HCT116 (cell line): ENCODE results near the gene ENPEP. TPM values are rescaled to one million over a fixed set of nuclear protein-coding genes. Genes with fewer than 3 reads are reported as not detected.

Experiments used
- ATAC-seq: fragments of 200-7000 bp; cut with Tn5 transposase; 2 replicates; pipeline ENCODE4 v1.9.1; 2020; ENCODE audit warnings: mild to moderate bottlenecking, moderate library complexity
- BruUV-seq: library from RNA; stranded (reverse); fragments of 400-500 nt; replicated peaks from 2 replicates; lab custom pipeline; 2021; lab: Mats Ljungman, UMichigan
- CTCF ChIA-PET: fragments of 300-600 bp; sonication (Branson Sonifier 250); formaldehyde crosslinking; loops from one replicate; lab custom pipeline; 2021; ENCODE audit warnings: antibody characterized with exemption; lab: Charles Lee
- POLR2A ChIA-PET: fragments of 300-600, 350-600 bp; sonication (Branson Sonifier 250); formaldehyde crosslinking; loops from one replicate; lab custom pipeline; 2021; ENCODE audit warnings: antibody characterized with exemption; lab: Charles Lee
- RAD21 ChIA-PET, 2 experiments: fragments of 300-600 bp; sonication (Branson Sonifier 250); formaldehyde crosslinking; loops; one replicate each; lab custom pipeline; 2023; ENCODE audit warnings: low total read pairs in 2 of 2; ENCODE audit not compliant: uncharacterized antibody in 2 of 2, unreplicated experiment in 2 of 2, low non-redundant PET in 1 of 2; lab: Charles Lee
- DNase-seq: peaks from one replicate; pipeline ENCODE4 v3.0.0-alpha.2; 2010; ENCODE audit warnings: low read depth, low spot score
- H2AFZ ChIP-seq: fragments of 200-600 bp; shearing (Covaris generic), sonication (generic); 2 replicates; pipeline ENCODE4 v1.6.1; 2017; ENCODE audit warnings: low read depth, mixed run types, mixed read lengths, antibody characterized with exemption, low read length; ENCODE audit not compliant: poor library complexity, severe bottlenecking
- H3K27ac ChIP-seq: 2 replicates; pipeline ENCODE4 v1.5.1; 2012; ENCODE audit warnings: low read depth, low read length
- H3K27me3 ChIP-seq: fragments of 200-600 bp; sonication (generic); 2 replicates; pipeline ENCODE4 v1.6.1; 2016; ENCODE audit warnings: mixed run types, low read length, mixed read lengths; ENCODE audit not compliant: insufficient read depth
- H3K36me3 ChIP-seq, 2 experiments: fragments of 200-500 bp in 1 of 2; fragments of 200-600 bp in 1 of 2; sonication (Bioruptor generic) in 1 of 2; sonication (generic) in 1 of 2; 2 replicates each; pipeline versions ENCODE4 v1.5.1 to v1.6.1; 2014 to 2016; ENCODE audit warnings: low read length in 2 of 2, inconsistent platforms in 1 of 2, mixed read lengths in 1 of 2, mixed run types in 1 of 2; ENCODE audit not compliant: insufficient read depth in 2 of 2, control insufficient read depth in 1 of 2
- H3K4me1 ChIP-seq, 2 experiments: fragments of 200-600 bp in 1 of 2; sonication (generic) in 1 of 2; 2 replicates each; pipeline versions ENCODE4 v1.5.1 to v1.6.1; 2012 to 2017; ENCODE audit warnings: low read length in 2 of 2, inconsistent platforms in 1 of 2, mild to moderate bottlenecking in 1 of 2, mixed read lengths in 1 of 2, mixed run types in 1 of 2, moderate library complexity in 1 of 2; ENCODE audit not compliant: insufficient read depth in 2 of 2, control insufficient read depth in 1 of 2
- H3K4me2 ChIP-seq: fragments of 200-600 bp; sonication (generic); 2 replicates; pipeline ENCODE4 v1.6.1; 2017; ENCODE audit warnings: mixed run types, low read length, mixed read lengths
- H3K4me3 ChIP-seq, 2 experiments: fragments of 200-600 bp in 1 of 2; sonication (generic) in 1 of 2; replicated peaks in 1 of 2; 2 replicates each; pipeline ENCODE4 v1.5.1; 2011 to 2016; ENCODE audit warnings: low read length in 2 of 2, control low read depth in 1 of 2, low read depth in 1 of 2, mild to moderate bottlenecking in 1 of 2, mixed read lengths in 1 of 2, mixed run types in 1 of 2
- H3K79me2 ChIP-seq: fragments of 200-600 bp; sonication (generic); 2 replicates; pipeline ENCODE4 v1.6.1; 2017; ENCODE audit warnings: mild to moderate bottlenecking, mixed run types, low read length, moderate library complexity, mixed read lengths; ENCODE audit not compliant: insufficient read depth
- H3K9ac ChIP-seq: fragments of 200-600 bp; sonication (generic); 2 replicates; pipeline ENCODE4 v1.6.1; 2016; ENCODE audit warnings: low read length, mixed read lengths
- H3K9me2 ChIP-seq: fragments of 200-600 bp; sonication (generic), shearing (Covaris generic); 2 replicates; pipeline ENCODE4 v1.6.1; 2017; ENCODE audit warnings: mixed run types, mild to moderate bottlenecking, moderate library complexity; ENCODE audit not compliant: insufficient read depth
- H3K9me3 ChIP-seq, 2 experiments: fragments of 200-500 bp in 1 of 2; fragments of 200-600 bp in 1 of 2; sonication (Bioruptor generic) in 1 of 2; sonication (generic) in 1 of 2; 2 replicates each; pipeline ENCODE4 v1.6.1; 2014 to 2017; ENCODE audit warnings: low read length in 2 of 2, mixed read lengths in 2 of 2, inconsistent platforms in 1 of 2, low read depth in 1 of 2, mild to moderate bottlenecking in 1 of 2, mixed run types in 1 of 2, moderate library complexity in 1 of 2; ENCODE audit not compliant: control insufficient read depth in 1 of 2, insufficient read depth in 1 of 2
- H4K20me1 ChIP-seq: fragments of 200-600 bp; sonication (generic), shearing (Covaris generic); 2 replicates; pipeline ENCODE4 v1.6.1; 2017; ENCODE audit warnings: mixed run types, mild to moderate bottlenecking, moderate library complexity; ENCODE audit not compliant: insufficient read depth
- CEBPB ChIP-seq: IDR thresholded peaks from 2 replicates; pipeline ENCODE4 v1.6.1; 2012; ENCODE audit warnings: low read depth
- EZH2 ChIP-seq: fragments of 200-600 bp; sonication (generic); IDR thresholded peaks from 2 replicates; pipeline ENCODE4 v1.6.1; 2017; ENCODE audit warnings: antibody characterized with exemption, mixed run types
- EZH2phosphoT487 ChIP-seq: fragments of 200-600 bp; IDR thresholded peaks from 2 replicates; pipeline ENCODE4 v1.6.1; 2018; ENCODE audit warnings: antibody characterized with exemption, borderline replicate concordance
- RAD21 ChIP-seq: IDR thresholded peaks from 2 replicates; pipeline ENCODE4 v1.6.1; 2012; ENCODE audit warnings: low read depth, mild to moderate bottlenecking
- SIN3A ChIP-seq: IDR thresholded peaks from 2 replicates; pipeline ENCODE4 v1.6.1; 2012; ENCODE audit warnings: low read depth
- SP1 ChIP-seq: IDR thresholded peaks from 2 replicates; pipeline ENCODE4 v1.6.1; 2012; ENCODE audit warnings: low read depth
- TCF7L2 ChIP-seq: IDR thresholded peaks from 2 replicates; pipeline ENCODE4 v1.7.0; 2011; ENCODE audit warnings: borderline replicate concordance, inconsistent platforms; ENCODE audit not compliant: insufficient read depth, insufficient read length; ENCODE audit errors: extremely low read depth
- ZFX ChIP-seq: fragments of 450-650 bp; IDR thresholded peaks from 2 replicates; pipeline ENCODE4 v1.6.1; 2017
- intact Hi-C: fragments of 100-400 bp; cut with micrococcal nuclease; formaldehyde crosslinking; loops from 2 replicates; pipeline ENCODE4 v1.10.0; 2022
- total RNA-seq: library from RNA; stranded (reverse); gene quantifications from one replicate; pipeline ENCODE4 v1.2.1, GENCODE V29; 2021; ENCODE audit not compliant: unreplicated experiment
- TF ChIP-seq, protein P1 (sequence below), 3 experiments: fragments of 200-600 bp in 1 of 3; sonication (generic) in 1 of 3; IDR thresholded peaks in 2 of 3; conservative IDR thresholded peaks in 1 of 3; 2 replicates each; pipeline ENCODE4 v1.5.1; 2012 to 2017; ENCODE audit warnings: low read depth in 2 of 3, low read length in 2 of 3, antibody characterized with exemption in 1 of 3, borderline replicate concordance in 1 of 3, control low read depth in 1 of 3, mild to moderate bottlenecking in 1 of 3, mixed read lengths in 1 of 3, mixed run types in 1 of 3, moderate library complexity in 1 of 3; ENCODE audit not compliant: insufficient read depth in 1 of 3
- TF ChIP-seq, protein P2 (sequence below): IDR thresholded peaks from 2 replicates; pipeline ENCODE4 v1.6.1; 2011; ENCODE audit warnings: mild to moderate bottlenecking, low read length, moderate library complexity; ENCODE audit not compliant: insufficient replicate concordance; ENCODE audit errors: extremely low read depth

The ENPEP gene
- total RNA-seq, 1 experiment from 2014 or later: 4.5 TPM

GRCh38 chr4:110492522-110492921, 16.6 kb downstream of the ENPEP start:
- DNase-seq: no peak
- H3K4me2 ChIP-seq: no peak overlapping the region
- H3K9me2 ChIP-seq: no peaks in the 10 kb centered on the region
- no peak overlapping the region for H3K9ac ChIP-seq
- ATAC-seq: no peak
- ChIA-PET CTCF (no interaction called here), POLR2A (no interaction called here), RAD21 (no interaction called here)
- no peaks in the 10 kb centered on the region for H3K79me2 ChIP-seq
- H3K27ac ChIP-seq: no peak overlapping the region
- TF ChIP-seq SIN3A (no peak), EZH2 (no peak), CEBPB (no peak), SP1 (no peak), TCF7L2 (no peak), EZH2phosphoT487 (no peak), RAD21 (no peak), ZFX (no peak)
- TF ChIP-seq, protein P1, sequence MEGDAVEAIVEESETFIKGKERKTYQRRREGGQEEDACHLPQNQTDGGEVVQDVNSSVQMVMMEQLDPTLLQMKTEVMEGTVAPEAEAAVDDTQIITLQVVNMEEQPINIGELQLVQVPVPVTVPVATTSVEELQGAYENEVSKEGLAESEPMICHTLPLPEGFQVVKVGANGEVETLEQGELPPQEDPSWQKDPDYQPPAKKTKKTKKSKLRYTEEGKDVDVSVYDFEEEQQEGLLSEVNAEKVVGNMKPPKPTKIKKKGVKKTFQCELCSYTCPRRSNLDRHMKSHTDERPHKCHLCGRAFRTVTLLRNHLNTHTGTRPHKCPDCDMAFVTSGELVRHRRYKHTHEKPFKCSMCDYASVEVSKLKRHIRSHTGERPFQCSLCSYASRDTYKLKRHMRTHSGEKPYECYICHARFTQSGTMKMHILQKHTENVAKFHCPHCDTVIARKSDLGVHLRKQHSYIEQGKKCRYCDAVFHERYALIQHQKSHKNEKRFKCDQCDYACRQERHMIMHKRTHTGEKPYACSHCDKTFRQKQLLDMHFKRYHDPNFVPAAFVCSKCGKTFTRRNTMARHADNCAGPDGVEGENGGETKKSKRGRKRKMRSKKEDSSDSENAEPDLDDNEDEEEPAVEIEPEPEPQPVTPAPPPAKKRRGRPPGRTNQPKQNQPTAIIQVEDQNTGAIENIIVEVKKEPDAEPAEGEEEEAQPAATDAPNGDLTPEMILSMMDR (IDR thresholded peaks at IDR 0.05 in 2 of 3, conservative IDR thresholded peaks at IDR 0.05 in 1 of 3; ENCODE audit: borderline replicate concordance in 1 of 3, insufficient read depth in 1 of 3, low read depth in 2 of 3, low read length in 2 of 3): no peak
- TF ChIP-seq, protein P2, sequence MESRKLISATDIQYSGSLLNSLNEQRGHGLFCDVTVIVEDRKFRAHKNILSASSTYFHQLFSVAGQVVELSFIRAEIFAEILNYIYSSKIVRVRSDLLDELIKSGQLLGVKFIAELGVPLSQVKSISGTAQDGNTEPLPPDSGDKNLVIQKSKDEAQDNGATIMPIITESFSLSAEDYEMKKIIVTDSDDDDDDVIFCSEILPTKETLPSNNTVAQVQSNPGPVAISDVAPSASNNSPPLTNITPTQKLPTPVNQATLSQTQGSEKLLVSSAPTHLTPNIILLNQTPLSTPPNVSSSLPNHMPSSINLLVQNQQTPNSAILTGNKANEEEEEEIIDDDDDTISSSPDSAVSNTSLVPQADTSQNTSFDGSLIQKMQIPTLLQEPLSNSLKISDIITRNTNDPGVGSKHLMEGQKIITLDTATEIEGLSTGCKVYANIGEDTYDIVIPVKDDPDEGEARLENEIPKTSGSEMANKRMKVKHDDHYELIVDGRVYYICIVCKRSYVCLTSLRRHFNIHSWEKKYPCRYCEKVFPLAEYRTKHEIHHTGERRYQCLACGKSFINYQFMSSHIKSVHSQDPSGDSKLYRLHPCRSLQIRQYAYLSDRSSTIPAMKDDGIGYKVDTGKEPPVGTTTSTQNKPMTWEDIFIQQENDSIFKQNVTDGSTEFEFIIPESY: no peak
- no peaks in the 10 kb centered on the region for H3K9me3 ChIP-seq
- H2AFZ ChIP-seq: no peak overlapping the region
- no peak overlapping the region for H3K4me3 ChIP-seq
- H3K36me3 ChIP-seq: no peaks in the 10 kb centered on the region
- BruUV-seq: no TSS peak
- intact Hi-C loops: no loop called here
- peaks cover 0 to 6% of the 10 kb centered on the region in 2 experiments; a peak in 1 of 4 replicates for H3K4me1 ChIP-seq
- H4K20me1 ChIP-seq: no peaks in the 10 kb centered on the region
- H3K27me3 ChIP-seq: no peaks in the 10 kb centered on the region
